C4-2B (cell line): Measurements from ENCODE around the gene TTC28.
"Not testable (repeated sequence)": the region's sequence is repeated elsewhere in the genome, so short reads cannot be mapped to it uniquely, and the experiment has no call there.

Experiments used
- H3K27ac ChIP-seq: fragments of 450-650 bp; 2 replicates; pipeline ENCODE4 v1.5.1; 2017
- CTCF ChIP-seq: fragments of 450-650 bp; conservative IDR thresholded peaks from 2 replicates; pipeline ENCODE4 v1.5.1; 2017; ENCODE audit warnings: mild to moderate bottlenecking
- ZFX ChIP-seq: fragments of 450-650 bp; IDR thresholded peaks from 2 replicates; pipeline ENCODE4 v1.6.1; 2017

Gene TTC28

GRCh38 chr22:28541137-28541536 lies 138.5 kb downstream of the TTC28 start:
- H3K27ac ChIP-seq: no peak overlapping the region
- TF ChIP-seq CTCF (no peak), ZFX (no peak)

GRCh38 chr22:28538922-28539321 lies 140.7 kb downstream of the TTC28 start:
- no peak overlapping the region for H3K27ac ChIP-seq
- TF ChIP-seq ZFX (no peak), CTCF (no peak)

- H3K27ac ChIP-seq: not testable (repeated sequence)
These were observed 149.1 kb downstream of the TTC28 start for GRCh38 chr22:28530565-28530964.

GRCh38 chr22:28529144-28529543 lies 150.5 kb downstream of the TTC28 start:
- not testable (repeated sequence) for H3K27ac ChIP-seq

GRCh38 chr22:28521451-28521850 lies 158.2 kb downstream of the TTC28 start:
- no peak for TF ChIP-seq CTCF
- no peak for TF ChIP-seq ZFX
- H3K27ac ChIP-seq: no peak overlapping the region

- H3K27ac ChIP-seq: no peak overlapping the region
- TF ChIP-seq CTCF (no peak), ZFX (no peak)
These were observed 165.3 kb downstream of the TTC28 start for GRCh38 chr22:28514321-28514821.

GRCh38 chr22:28512387-28512786 lies 167.3 kb downstream of the TTC28 start:
- H3K27ac ChIP-seq: not testable (repeated sequence)

- TF ChIP-seq CTCF (no peak), ZFX (no peak)
- H3K27ac ChIP-seq: no peak overlapping the region
These were observed 171.7 kb downstream of the TTC28 start for GRCh38 chr22:28507896-28508295.

- no peak for TF ChIP-seq ZFX
- TF ChIP-seq CTCF: no peak
- H3K27ac ChIP-seq: no peak overlapping the region
These were observed 173.5 kb downstream of the TTC28 start for GRCh38 chr22:28506150-28506535.
